Skeletal muscle cell (primary cell): ENCODE results near the gene GATA3.
A peak's percentile ranks its signal among the peaks of the same experiment; 100 is the strongest.

Source experiments
- DNase-seq: peaks from one replicate; pipeline ENCODE4 v3.0.0-alpha.2; 2010; ENCODE audit warnings: low read depth
- H3K4me3 ChIP-seq: 2 replicates; pipeline ENCODE4 v1.5.1; 2011; ENCODE audit warnings: low read depth, mild to moderate bottlenecking, control low read depth, low read length, moderate library complexity

The GATA3 gene

DNA sequence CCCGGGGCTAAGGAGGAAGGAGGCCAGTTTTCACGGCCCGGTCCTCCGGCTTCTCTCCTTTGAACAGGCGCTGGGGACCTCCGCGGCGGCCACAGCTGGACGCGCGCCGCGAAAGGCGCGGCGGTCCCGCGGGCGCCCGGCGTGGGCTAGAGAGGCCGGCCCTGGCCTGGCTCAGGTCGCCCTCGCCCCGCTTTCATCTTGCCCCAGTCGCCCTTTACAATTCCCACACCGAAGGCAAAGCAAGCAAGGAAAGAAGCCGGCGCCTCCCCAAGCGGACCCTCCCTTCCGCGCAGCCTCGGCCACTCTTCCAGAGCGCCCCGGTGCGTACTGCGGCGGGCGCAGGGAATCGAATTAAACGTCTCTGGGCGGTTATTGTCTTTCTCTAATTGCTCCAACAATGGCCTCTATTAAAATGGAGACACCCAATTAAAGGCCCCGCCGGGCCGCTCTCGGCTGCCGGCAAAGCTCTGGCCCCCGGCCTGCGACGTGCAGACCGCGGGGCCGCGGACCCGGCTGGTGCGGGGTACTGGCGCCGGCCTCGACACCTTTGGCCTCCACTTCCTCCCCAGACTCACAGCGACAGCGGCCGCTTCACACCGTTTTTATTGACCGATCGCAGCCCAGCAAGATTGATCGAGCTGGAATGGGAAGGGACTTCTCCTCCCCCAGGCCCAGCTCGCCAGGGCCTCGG is 4.5 kb upstream of the GATA3 start:
- peak overlapping the region; percentile 34 for H3K4me3 ChIP-seq
- DNase-seq = no peak

DNA sequence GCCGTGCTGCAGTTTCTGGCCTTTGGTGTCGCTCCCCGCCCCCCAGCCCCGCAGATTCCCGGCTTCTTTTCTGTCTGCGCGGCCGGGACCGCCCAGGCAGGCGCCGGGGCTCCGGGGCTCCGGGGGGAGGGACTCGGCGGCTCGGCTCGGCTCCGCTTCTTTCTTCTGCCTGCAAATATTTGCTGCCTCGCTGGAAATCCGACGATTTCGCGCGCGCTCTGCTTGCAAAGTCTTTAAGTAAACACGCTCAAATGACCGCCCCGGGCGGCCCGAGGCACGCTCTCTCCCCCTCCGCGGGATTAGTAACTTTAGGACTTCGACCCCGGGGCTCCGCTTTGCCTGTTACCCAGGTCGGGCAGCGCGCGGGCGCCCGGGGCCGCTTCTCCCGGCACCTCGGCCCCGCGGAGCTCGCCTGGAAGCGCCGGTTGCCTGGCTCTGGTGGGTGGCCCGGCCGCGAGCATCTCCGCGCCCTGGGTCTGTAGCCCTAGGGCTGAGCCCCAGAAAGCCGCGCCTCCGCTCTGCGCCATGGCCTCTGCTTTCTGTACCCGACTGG is 3.9 kb upstream of the GATA3 start:
- H3K4me3 ChIP-seq = peak overlapping the region; percentile 34
- no peak for DNase-seq

DNA sequence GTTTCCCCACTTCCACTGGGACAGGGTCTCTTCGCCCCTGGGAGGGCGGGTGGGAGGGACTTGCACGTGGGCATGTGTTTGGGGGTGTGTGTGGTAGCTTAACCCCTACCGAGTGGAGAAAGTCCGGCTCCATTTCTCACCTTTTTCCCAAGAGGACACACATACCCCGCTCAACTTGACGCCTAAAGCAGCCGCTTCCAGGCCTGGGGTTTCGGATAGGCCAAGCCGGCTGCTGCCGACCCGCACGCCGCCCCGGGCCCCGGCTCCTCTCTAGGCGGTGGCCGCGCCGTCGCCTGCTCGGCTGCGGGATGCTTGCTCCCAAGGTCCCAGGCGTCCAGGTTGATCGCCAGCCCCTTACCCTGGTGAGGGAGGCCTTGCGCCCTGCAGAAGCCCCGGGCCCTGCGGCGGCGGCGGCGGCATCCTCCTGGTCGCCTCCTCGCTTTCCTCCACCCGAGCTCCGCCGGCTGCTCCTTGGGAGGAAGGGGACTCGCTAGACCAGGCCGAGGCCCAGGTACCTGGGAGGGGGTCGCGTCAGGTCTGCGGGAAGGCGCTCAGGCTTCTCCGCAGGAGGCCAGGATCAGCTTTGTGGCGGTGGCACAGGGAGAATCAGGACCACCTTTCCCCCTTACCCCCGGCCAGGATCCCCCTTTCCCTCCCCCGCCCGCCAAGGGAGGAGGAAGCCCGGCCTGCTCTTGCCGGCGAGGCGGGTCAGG is 3.2 kb upstream of the GATA3 start:
- DNase-seq = no peak
- no peak overlapping the region for H3K4me3 ChIP-seq

DNA sequence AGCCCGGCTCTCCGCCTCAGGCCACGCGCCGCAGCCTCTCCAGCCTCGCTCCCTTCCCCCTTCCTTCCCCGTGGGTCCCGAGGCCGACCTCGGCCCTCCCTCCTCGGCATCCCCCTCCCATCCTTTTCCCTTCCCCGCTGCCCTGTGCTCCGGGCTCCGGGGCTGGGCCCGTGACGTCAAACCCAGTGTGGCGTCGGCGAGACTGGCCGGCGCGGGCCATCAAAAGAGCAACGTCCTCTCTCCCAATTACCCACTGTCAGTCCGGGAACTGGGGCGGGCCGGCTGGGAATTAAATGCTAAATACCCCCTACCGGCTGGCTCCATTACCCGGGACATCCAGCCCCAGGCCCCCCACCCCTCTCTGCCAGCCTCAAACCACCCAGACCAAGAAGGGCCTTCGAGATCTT is 2.6 kb upstream of the GATA3 start:
- no peak overlapping the region for H3K4me3 ChIP-seq
- no peak for DNase-seq

DNA sequence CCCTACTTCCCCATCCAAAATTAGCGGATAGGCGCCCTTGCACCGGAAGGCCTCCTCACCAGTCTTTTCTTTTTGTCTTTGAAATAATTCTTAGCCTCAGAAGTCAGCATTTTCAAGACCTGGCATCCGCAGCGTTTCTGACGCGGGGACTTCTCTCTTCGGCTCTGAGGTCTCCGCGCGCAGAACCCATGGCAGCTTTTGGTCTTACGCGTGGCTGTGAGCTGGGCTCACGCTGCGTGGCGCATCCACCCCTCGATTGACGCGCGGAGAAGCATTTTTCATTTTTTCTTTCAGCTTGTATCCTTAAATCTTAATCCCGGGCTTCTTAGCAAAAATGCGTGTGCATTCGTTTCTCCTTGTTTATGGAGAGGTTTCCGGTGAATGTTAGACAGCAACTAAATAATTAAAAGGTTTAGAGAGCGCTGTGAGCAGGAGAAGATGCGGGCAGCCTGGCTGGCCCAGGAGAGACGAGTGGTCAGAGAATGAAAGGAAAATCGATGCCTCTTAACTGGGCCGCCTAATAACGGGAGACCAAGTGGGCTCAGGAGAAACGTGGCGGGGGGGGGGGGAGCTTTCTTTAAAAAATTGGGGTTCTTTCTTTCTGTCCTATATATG is 2.0 kb upstream of the GATA3 start:
- H3K4me3 ChIP-seq = no peak overlapping the region
- DNase-seq = no peak

DNA sequence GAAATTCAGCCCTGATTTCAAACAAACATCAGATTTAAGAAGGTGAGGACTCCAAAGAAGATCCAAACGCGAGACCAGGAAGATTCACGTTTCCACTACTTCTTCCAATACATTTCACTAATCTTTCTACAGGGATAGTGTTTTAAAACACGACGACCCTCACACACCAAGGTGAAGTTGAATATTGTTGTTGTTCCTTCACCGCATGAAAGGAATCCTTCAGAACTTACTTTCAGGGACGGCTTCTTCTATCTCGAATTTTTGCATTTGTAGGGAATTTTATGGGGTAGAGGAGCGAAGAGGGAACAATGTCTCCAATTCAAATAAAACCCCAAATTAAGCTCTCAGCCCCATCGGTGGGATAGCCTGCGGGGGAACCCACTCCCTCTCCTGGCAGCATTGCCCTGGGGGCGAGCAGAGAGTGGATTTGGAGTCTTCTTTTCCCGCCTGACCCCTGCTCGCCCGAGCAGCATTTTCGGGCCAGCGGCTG is 1.5 kb upstream of the GATA3 start:
- H3K4me3 ChIP-seq = no peak overlapping the region
- no peak for DNase-seq

DNA sequence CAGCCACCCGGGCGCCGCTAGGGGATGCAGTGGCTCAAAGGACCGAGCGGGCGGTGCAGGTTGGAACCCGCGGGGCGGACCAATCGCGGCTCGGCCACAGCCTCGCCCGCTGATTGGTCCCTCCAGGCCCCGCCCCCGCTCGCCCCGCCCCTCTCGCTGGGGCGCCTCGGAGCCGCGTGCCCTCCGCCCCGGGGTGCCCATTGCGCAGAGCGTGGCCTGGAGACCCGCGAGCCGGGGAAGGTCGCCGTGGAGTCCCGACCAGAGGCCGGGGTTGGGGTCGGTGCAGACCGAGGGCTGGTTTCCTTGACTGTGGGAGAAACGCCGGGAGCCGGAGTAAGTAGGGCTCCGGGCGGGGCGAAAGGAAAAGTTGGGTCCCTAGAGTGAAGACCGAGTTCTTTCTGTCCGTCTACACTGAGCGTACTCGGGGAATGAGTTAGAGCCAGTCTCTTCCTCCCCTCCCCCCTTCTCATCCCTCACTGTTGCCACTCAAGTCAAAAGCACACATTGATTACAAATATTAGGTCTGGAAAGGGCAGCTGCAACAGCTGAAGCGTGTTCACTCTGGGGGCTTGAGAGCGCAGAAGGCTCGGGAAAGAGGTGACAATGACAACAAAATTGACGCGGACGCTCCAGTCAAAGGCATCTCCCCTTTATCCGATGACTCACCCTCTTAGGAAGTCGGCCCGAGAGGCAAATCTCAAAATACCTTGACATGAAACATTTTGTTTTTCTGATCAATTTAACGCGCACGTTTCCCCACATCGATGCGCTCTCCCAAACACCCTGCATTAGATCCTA is 843 bp upstream of the GATA3 start:
- peak overlapping the region; percentile 44 for H3K4me3 ChIP-seq
- DNase-seq = peak; percentile 7

DNA sequence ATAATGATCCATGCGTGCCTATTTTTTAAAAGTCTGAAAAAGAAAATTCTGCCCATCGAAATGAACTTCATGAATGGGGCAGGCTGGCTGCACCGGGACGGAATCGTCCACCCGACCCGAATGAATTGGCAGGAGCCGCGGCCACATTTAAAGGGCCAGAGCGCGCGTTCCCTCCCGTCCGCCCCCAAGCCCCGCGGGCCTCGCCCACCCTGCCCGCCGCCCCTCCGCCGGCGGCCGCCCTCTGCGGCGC is 319 bp upstream of the GATA3 start:
- H3K4me3 ChIP-seq = peak overlapping the region; percentile 44
- no peak for DNase-seq

DNA sequence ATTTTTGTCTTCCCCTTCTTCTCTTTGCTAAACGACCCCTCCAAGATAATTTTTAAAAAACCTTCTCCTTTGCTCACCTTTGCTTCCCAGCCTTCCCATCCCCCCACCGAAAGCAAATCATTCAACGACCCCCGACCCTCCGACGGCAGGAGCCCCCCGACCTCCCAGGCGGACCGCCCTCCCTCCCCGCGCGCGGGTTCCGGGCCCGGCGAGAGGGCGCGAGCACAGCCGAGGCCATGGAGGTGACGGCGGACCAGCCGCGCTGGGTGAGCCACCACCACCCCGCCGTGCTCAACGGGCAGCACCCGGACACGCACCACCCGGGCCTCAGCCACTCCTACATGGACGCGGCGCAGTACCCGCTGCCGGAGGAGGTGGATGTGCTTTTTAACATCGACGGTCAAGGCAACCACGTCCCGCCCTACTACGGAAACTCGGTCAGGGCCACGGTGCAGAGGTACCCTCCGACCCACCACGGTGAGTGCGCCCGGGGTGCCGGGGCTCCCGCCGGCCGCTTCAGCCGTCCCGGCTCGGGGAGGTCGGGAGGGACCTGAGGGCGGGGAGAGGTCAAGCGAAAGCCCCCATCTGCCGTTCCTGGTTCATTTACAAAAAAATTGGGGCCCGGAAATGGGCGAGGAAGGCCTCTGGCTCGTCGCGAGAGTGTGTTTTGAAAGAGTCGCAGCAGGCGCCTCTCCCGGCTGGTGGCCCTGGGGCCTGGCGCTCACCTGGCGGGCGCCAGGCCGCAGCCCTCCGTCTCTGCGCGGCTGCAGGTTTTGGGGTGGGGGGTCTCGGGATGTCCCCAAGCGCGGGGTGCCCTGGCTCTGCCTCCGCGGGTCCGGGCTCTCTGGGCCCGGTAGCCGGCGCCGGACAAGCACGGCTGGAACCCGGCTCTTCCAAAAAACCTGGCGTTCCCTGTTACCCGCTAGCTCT is 1.2 kb downstream of the GATA3 start:
- DNase-seq = no peak
- H3K4me3 ChIP-seq = no peak overlapping the region

DNA sequence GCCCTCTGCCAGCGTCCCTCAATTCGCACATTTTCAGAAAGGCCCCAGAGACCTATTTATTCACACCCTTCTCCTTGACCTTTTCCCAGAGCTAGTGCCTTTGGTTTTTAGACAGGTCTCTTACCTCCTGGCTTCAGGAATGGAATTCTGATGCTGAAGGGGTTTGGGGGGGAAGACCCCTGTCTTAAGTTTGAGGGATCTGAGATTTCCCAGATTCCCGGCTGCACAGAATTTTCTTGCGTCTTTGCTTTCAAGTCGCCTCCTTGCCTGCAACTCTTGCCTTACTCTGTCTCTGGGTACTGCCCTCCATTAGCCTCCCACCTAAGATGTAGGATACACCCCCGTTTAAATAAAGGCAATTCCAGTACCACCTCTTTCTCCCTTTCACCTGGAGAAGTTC is 1.9 kb downstream of the GATA3 start:
- no peak overlapping the region for H3K4me3 ChIP-seq
- no peak for DNase-seq

DNA sequence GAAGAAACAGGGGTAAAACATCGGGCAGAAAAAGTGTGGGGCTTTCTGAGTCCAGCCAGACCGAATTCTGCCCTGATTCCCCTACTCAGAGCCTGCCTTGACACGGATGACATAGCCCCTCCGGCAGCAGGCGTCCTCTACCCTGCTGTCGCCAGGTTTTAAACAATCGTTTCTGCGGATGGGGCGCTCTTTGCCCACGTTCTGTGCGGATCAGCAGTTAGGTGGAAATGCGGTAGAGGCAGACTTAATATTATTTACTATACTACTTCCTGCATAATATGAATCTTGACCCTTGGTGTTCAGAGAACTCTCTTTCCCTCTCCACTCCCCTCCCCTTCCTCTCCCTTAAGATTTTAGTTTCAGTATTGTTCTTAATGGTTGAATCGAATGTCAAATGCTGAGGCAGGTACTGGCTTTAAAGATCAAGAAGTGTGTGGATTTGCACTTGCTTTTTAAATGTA is 2.4 kb downstream of the GATA3 start:
- no peak overlapping the region for H3K4me3 ChIP-seq
- no peak for DNase-seq

DNA sequence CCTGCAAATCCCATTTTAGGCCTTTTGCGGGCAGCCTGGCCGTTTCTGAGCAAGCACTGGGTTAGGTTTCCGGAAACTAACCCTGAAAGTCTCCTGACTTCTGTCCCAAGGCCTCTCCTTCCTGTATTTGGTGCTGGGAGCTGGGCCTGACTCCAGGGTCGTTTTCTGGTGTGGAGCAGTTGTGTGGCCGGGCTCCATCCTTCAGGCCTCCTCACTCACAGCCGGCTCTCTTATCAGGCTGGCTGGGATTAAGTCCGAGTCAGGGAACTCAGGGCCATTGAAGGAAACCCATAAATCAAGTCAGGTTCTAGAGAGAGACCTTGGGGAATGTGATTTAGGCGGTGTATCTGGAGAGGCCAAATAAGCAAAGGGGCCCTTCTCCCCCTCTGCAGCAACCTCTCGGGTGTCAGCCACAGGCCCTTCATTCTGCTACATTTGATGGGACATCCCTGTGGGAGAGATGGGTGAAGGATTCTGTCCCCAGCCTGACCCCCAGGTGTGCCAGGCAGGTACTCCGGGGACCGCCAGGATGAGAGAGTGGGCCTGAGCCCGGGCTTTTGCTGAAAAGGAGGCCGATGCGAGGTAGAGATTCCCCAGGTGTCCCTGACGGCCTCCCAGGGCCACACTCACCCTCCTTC is 3.3 kb downstream of the GATA3 start:
- no peak for DNase-seq
- no peak overlapping the region for H3K4me3 ChIP-seq

DNA sequence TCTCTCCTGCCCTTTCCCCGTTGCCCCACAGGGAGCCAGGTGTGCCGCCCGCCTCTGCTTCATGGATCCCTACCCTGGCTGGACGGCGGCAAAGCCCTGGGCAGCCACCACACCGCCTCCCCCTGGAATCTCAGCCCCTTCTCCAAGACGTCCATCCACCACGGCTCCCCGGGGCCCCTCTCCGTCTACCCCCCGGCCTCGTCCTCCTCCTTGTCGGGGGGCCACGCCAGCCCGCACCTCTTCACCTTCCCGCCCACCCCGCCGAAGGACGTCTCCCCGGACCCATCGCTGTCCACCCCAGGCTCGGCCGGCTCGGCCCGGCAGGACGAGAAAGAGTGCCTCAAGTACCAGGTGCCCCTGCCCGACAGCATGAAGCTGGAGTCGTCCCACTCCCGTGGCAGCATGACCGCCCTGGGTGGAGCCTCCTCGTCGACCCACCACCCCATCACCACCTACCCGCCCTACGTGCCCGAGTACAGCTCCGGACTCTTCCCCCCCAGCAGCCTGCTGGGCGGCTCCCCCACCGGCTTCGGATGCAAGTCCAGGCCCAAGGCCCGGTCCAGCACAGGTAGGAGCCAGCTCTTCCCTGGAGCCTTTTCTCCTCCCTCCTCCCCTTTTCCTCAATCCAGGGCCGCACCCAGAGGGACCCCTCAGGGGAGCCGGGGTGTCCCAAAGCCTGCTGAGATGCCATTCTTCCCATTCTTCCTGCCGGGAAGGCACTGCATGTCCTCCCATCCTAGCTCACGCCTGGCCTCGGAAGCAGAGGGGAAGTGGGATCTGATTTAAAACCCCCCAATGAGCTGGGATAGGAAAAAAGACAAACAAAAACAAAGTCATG is 4.0 kb downstream of the GATA3 start:
- no peak for DNase-seq
- no peak overlapping the region for H3K4me3 ChIP-seq

DNA sequence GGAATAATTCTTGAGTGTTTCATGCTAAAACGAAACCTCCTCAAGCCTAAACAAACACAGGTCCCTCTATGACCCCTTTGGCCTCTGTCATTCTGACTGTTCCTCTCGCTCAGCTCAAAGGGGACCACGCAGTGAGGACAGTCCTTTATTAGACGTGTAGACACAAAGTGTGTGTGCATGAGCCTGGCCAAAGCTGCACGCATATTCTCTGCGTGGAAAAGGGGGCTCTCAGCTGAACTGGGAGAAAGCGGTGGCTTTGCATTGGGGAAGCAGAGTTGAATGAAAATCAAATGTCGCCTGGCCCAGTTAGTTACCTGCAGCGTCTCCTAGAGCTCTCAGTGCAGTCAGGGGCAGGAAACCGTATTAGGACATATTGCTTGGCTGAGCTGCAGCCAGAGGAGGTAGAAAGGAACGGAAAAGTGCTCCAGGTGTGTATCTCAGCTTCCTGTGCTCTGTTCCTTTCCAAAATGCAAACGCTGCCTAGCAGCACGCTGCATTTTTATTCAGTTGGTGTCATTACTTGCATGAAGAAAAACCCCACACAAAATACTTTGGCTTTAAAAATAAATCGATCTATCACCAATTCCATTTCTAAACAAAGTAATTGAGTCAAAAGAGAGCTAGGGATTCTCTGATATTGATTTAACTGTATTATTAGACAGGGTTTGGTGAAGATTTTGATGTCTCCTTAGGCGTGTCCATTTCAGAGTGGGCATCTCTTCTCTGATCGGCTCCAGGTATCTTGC is 4.9 kb downstream of the GATA3 start:
- no peak for DNase-seq
- H3K4me3 ChIP-seq = no peak overlapping the region

DNA sequence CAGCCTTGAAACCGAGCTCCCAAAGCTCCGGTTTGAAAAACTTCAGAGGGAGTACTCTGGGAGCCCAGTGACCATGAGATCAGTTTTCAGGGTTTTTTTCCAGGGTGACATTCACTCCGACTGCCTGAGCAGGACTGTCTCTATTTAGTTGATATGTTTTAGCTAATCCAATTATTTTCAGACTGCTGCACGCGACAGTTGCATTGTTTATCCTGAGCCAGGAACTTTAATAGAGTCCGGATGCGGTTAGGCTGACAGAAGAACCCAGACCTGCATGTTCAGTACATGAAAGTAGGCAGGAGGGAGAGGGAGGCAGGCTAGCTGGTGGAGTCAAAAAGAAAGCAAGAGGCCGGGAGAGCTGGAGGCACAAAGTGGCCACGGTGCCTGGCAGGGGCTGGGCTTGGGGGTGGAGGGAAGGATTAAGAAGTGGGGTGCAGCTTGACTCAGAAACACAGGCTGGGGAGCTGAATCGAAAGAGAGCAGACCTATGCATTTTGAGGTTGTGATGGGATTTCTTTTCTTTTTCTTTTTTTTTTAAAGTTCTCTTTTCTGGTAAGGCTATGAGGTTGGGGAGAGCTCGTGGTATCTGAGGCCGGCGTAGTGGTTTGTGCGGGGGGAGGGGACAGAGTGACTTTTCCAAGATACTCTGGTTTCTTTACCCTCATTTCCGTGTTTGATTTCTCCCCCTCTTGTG is 5.7 kb downstream of the GATA3 start:
- no peak overlapping the region for H3K4me3 ChIP-seq
- DNase-seq = no peak

DNA sequence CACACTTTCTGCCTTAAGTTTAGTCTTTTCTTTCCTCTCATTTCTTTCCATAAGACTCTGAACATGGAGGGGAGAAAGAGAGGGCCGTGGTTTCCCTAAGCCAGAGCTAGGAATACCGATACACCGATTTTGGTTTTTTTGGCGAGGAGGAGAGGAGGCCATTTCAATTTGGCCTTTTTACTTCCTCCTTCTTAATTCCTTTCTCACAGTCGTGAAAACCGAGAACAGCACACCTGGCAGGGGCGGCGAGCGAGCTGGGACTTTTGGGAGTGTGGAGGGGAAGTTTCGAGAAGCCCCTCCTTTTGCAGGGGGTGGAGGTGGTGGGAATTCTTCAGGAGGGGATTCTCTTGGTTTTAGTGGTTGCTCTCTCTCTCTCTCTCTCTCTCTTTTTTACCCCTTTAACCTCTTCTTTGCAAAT is 6.2 kb downstream of the GATA3 start:
- H3K4me3 ChIP-seq = no peak overlapping the region
- no peak for DNase-seq
